ENCODE results near the gene XAB2. TPM values are rescaled to one million over a fixed set of nuclear protein-coding genes. Genes with fewer than 3 reads are reported as not detected.

Gene XAB2
- total RNA-seq, 1 experiment from 2014 or later, result 84.4 TPM

GRCh38 chr19:7657131-7657751 lies 27.9 kb upstream of the XAB2 start:
- no peak for TF ChIP-seq EZH2phosphoT487 (IDR thresholded peaks at IDR 0.05; ENCODE audit: borderline replicate concordance, low read length)
- no peak for TF ChIP-seq CTCF (conservative IDR thresholded peaks at IDR 0.05; ENCODE audit: low read depth, low read length)
- no peak for TF ChIP-seq EZH2 (IDR thresholded peaks at IDR 0.05; ENCODE audit: low read length, unreplicated experiment)
- H3K9ac ChIP-seq (ENCODE audit: low read length), result no peak overlapping the region
- ATAC-seq (no peak), DNase-seq (no peak)
- CTCF ChIA-PET, result interaction anchor here (0.6 kb wide), 2 partner anchors 24 to 138 kb away, joined by 3 read pairs; partner anchors contain the start of gene TRAPPC5
- no peak overlapping the region for H3K27ac ChIP-seq (ENCODE audit: low read length)
- peaks cover 2% of the 10 kb centered on the region; the same call in 1 of the 2 replicates for H3K4me1 ChIP-seq (ENCODE audit: insufficient read depth, low read length)
- intact Hi-C loops (cut with micrococcal nuclease), result no loop called here
- H3F3A ChIP-seq (ENCODE audit: low read length, unreplicated experiment), result no peaks in the 10 kb centered on the region
- no peak overlapping the region for H2AFZ ChIP-seq (ENCODE audit: low read length)
- no peaks in the 10 kb centered on the region for H4K20me1 ChIP-seq (ENCODE audit: low read length)
- H3K9me3 ChIP-seq (ENCODE audit: low read length), result no peaks in the 10 kb centered on the region
- no peaks in the 10 kb centered on the region for H3K36me3 ChIP-seq (ENCODE audit: low read depth, low read length)
- POLR2A ChIA-PET (ENCODE audit: unreplicated experiment), result interaction anchor here (0.6 kb wide), 1 partner anchor 291 kb away, joined by 11 read pairs; no protein-coding TSS in a partner anchor
- H3K9me2 ChIP-seq (replicated peaks; ENCODE audit: low read length), result no peaks in the 10 kb centered on the region
- no peak overlapping the region for H3K4me2 ChIP-seq (ENCODE audit: low read length)
- peaks cover 8% of the 10 kb centered on the region; the same call in 1 of the 2 replicates for H3K27me3 ChIP-seq (ENCODE audit: low read length)
- no peak overlapping the region for H3K4me3 ChIP-seq (ENCODE audit: low read length)
- BruUV-seq (replicated peaks), result no TSS peak
- no peaks in the 10 kb centered on the region for H3K79me2 ChIP-seq (ENCODE audit: low read length)

- Histone ChIP-seq H3K27ac (ENCODE audit: low read length) (no peak overlapping the region), H3K4me2 (ENCODE audit: low read length) (no peak overlapping the region), H3K79me2 (ENCODE audit: low read length) (no peaks in the 10 kb centered on the region), H3K9ac (ENCODE audit: low read length) (no peak overlapping the region), H3K36me3 (ENCODE audit: low read depth, low read length) (no peaks in the 10 kb centered on the region), H3F3A (ENCODE audit: low read length, unreplicated experiment) (no peaks in the 10 kb centered on the region), H3K4me3 (ENCODE audit: low read length) (no peak overlapping the region), H2AFZ (ENCODE audit: low read length) (no peak overlapping the region), H3K9me2 (replicated peaks; ENCODE audit: low read length) (no peaks in the 10 kb centered on the region), H3K27me3 (ENCODE audit: low read length) (no peaks in the 10 kb centered on the region), H3K4me1 (ENCODE audit: insufficient read depth, low read length) (peaks cover 3% of the 10 kb centered on the region; the same call in 1 of the 2 replicates), H4K20me1 (ENCODE audit: low read length) (no peaks in the 10 kb centered on the region), H3K9me3 (ENCODE audit: low read length) (no peaks in the 10 kb centered on the region)
- no peak for ATAC-seq
- DNase-seq, result no peak
- intact Hi-C loops (cut with micrococcal nuclease), result no loop called here
- BruUV-seq (replicated peaks), result no TSS peak
- TF ChIP-seq EZH2 (IDR thresholded peaks at IDR 0.05; ENCODE audit: low read length, unreplicated experiment) (no peak), EZH2phosphoT487 (IDR thresholded peaks at IDR 0.05; ENCODE audit: borderline replicate concordance, low read length) (no peak), CTCF (conservative IDR thresholded peaks at IDR 0.05; ENCODE audit: low read depth, low read length) (no peak)
- POLR2A ChIA-PET (ENCODE audit: unreplicated experiment), result no interaction called here
- CTCF ChIA-PET, result no interaction called here
These were observed 26.2 kb upstream of the XAB2 start for GRCh38 chr19:7655581-7655980.

- Histone ChIP-seq H3K9me3 (ENCODE audit: low read length) (no peaks in the 10 kb centered on the region), H3F3A (ENCODE audit: low read length, unreplicated experiment) (no peaks in the 10 kb centered on the region), H2AFZ (ENCODE audit: low read length) (no peak overlapping the region), H3K9ac (ENCODE audit: low read length) (no peak overlapping the region), H4K20me1 (ENCODE audit: low read length) (no peaks in the 10 kb centered on the region), H3K27ac (ENCODE audit: low read length) (no peak overlapping the region), H3K36me3 (ENCODE audit: low read depth, low read length) (no peaks in the 10 kb centered on the region), H3K79me2 (ENCODE audit: low read length) (no peaks in the 10 kb centered on the region), H3K4me1 (ENCODE audit: insufficient read depth, low read length) (peaks cover 3% of the 10 kb centered on the region; the same call in 1 of the 2 replicates), H3K9me2 (replicated peaks; ENCODE audit: low read length) (no peaks in the 10 kb centered on the region), H3K27me3 (ENCODE audit: low read length) (no peaks in the 10 kb centered on the region), H3K4me2 (ENCODE audit: low read length) (no peak overlapping the region), H3K4me3 (ENCODE audit: low read length) (no peak overlapping the region)
- no peak for DNase-seq
- no peak for TF ChIP-seq CTCF (conservative IDR thresholded peaks at IDR 0.05; ENCODE audit: low read depth, low read length)
- TF ChIP-seq EZH2phosphoT487 (IDR thresholded peaks at IDR 0.05; ENCODE audit: borderline replicate concordance, low read length), result no peak
- TF ChIP-seq EZH2 (IDR thresholded peaks at IDR 0.05; ENCODE audit: low read length, unreplicated experiment), result no peak
- intact Hi-C loops (cut with micrococcal nuclease), result no loop called here
- CTCF ChIA-PET, result no interaction called here
- BruUV-seq (replicated peaks), result no TSS peak
- POLR2A ChIA-PET (ENCODE audit: unreplicated experiment), result interaction anchor here (0.5 kb wide), 1 partner anchor 128 kb away, joined by 3 read pairs; no protein-coding TSS in a partner anchor
- no peak for ATAC-seq
These were observed 25.1 kb upstream of the XAB2 start for GRCh38 chr19:7654401-7654800.

All from PC-3 (cell line).